ENCODE results near the gene SCARB1.

Gene SCARB1

DNA sequence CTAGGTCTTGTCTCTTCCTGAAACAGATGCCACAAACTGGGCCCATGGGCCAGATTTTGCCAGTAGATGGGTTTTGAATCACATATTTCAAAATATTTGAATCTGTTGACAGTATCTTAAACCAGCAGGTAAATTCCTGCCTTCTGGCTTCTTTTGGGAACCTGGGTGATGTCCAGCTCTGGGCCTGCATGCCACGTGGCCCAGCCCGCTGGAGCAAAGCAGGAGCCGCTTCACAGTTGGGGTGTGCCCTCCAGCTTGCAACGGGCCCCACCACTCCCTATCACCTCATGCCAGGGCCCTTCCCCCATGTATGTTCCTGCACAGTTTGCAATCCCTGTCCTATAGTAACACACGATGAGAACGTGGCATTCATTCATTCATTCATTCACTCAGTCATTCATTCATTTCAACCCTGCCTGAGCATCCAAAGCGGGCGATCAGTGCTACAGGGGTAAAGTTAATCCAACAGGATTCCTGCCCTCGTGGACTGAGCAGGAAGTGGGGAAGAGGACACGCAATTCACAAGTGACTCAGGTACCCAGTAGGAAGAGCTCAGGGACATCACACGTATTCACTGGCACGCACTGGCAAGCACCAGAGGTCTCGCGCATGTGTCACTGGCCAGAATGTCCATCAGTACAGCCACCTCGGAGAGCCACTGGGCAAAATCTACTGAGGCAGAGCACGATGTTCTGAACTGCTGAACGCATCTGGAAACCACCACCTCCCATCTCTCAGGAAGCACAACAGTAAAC lies 27.8 kb downstream of the SCARB1 start:
- Histone ChIP-seq H3K36me3 (ENCODE audit: insufficient read depth, low read length) (peaks cover 7% of the 10 kb centered on the region; the same call in 1 of the 2 replicates), H3K4me3 (no peak overlapping the region), H3K9ac (ENCODE audit: insufficient read length) (no peak overlapping the region), H3K9me3 (ENCODE audit: low read depth, low read length) (no peaks in the 10 kb centered on the region), H3K27ac (no peak overlapping the region)
- no peak for DNase-seq (ENCODE audit: low read depth, low spot score)
- TF ChIP-seq POLR2AphosphoS5 (IDR thresholded peaks at IDR 0.05; ENCODE audit: borderline replicate concordance, low read depth, low read length) = no peak
- TF ChIP-seq EZH2 (IDR thresholded peaks at IDR 0.05) = no peak
- no peak for TF ChIP-seq FOXP2 (optimal IDR thresholded peaks at IDR 0.05; ENCODE audit: control extremely low read depth, extremely low read length, insufficient read depth)

DNA sequence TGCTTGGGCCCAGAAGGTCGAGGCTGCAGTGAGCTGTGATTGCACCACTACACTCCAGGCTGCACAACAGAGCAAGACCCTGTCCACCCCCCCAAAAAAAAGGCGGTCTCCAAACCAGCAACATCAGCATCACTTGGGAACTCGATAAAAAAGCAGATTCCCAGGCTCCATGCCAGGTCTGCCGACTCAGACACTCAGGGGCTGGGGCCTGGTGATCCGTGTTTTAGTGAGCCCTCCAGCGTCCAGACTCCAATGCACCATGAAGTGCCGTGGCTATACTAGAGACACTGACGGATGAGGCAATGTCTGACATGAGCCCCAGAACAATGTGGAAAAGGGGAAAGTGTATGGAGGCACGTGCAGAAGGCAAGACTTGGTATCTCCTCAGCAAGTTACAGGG lies 28.8 kb downstream of the SCARB1 start:
- Histone ChIP-seq H3K27ac (no peak overlapping the region), H3K9me3 (ENCODE audit: low read depth, low read length) (no peaks in the 10 kb centered on the region), H3K4me3 (no peak overlapping the region), H3K36me3 (ENCODE audit: insufficient read depth, low read length) (peaks cover 7% of the 10 kb centered on the region; the same call in 1 of the 2 replicates), H3K9ac (ENCODE audit: insufficient read length) (no peak overlapping the region)
- DNase-seq (ENCODE audit: low read depth, low spot score) = no peak
- TF ChIP-seq POLR2AphosphoS5 (IDR thresholded peaks at IDR 0.05; ENCODE audit: borderline replicate concordance, low read depth, low read length) (no peak), FOXP2 (optimal IDR thresholded peaks at IDR 0.05; ENCODE audit: control extremely low read depth, extremely low read length, insufficient read depth) (no peak), EZH2 (IDR thresholded peaks at IDR 0.05) (no peak)

- Histone ChIP-seq H3K9ac (ENCODE audit: insufficient read length) (no peak overlapping the region), H3K9me3 (ENCODE audit: low read depth, low read length) (no peaks in the 10 kb centered on the region), H3K4me3 (no peak overlapping the region), H3K36me3 (ENCODE audit: insufficient read depth, low read length) (peaks cover 7% of the 10 kb centered on the region; the same call in 1 of the 2 replicates), H3K27ac (no peak overlapping the region)
- TF ChIP-seq EZH2 (IDR thresholded peaks at IDR 0.05) (no peak), POLR2AphosphoS5 (IDR thresholded peaks at IDR 0.05; ENCODE audit: borderline replicate concordance, low read depth, low read length) (no peak), FOXP2 (optimal IDR thresholded peaks at IDR 0.05; ENCODE audit: control extremely low read depth, extremely low read length, insufficient read depth) (no peak)
- DNase-seq (ENCODE audit: low read depth, low spot score) = no peak
Measured at GRCh38 chr12:124833693-124834122, 30.0 kb downstream of the SCARB1 start.

- Histone ChIP-seq H3K9me3 (ENCODE audit: low read depth, low read length) (no peaks in the 10 kb centered on the region), H3K9ac (ENCODE audit: insufficient read length) (no peak overlapping the region), H3K4me3 (no peak overlapping the region), H3K27ac (no peak overlapping the region), H3K36me3 (ENCODE audit: insufficient read depth, low read length) (peaks cover 7% of the 10 kb centered on the region; the same call in 1 of the 2 replicates)
- no peak for TF ChIP-seq FOXP2 (optimal IDR thresholded peaks at IDR 0.05; ENCODE audit: control extremely low read depth, extremely low read length, insufficient read depth)
- DNase-seq (ENCODE audit: low read depth, low spot score) = no peak
Measured at GRCh38 chr12:124832856-124833255, 30.8 kb downstream of the SCARB1 start.

- H3K4me3 ChIP-seq = no peak overlapping the region
- no peaks in the 10 kb centered on the region for H3K9me3 ChIP-seq (ENCODE audit: low read depth, low read length)
- H3K9ac ChIP-seq (ENCODE audit: insufficient read length) = no peak overlapping the region
- DNase-seq (ENCODE audit: low read depth, low spot score) = no peak
- peaks cover 7% of the 10 kb centered on the region; the same call in 1 of the 2 replicates for H3K36me3 ChIP-seq (ENCODE audit: insufficient read depth, low read length)
- H3K27ac ChIP-seq = no peak overlapping the region
- TF ChIP-seq EZH2 (IDR thresholded peaks at IDR 0.05) = no peak
- no peak for TF ChIP-seq POLR2AphosphoS5 (IDR thresholded peaks at IDR 0.05; ENCODE audit: borderline replicate concordance, low read depth, low read length)
- no peak for TF ChIP-seq FOXP2 (optimal IDR thresholded peaks at IDR 0.05; ENCODE audit: control extremely low read depth, extremely low read length, insufficient read depth)
Measured at GRCh38 chr12:124831590-124831989, 32.1 kb downstream of the SCARB1 start.

DNA sequence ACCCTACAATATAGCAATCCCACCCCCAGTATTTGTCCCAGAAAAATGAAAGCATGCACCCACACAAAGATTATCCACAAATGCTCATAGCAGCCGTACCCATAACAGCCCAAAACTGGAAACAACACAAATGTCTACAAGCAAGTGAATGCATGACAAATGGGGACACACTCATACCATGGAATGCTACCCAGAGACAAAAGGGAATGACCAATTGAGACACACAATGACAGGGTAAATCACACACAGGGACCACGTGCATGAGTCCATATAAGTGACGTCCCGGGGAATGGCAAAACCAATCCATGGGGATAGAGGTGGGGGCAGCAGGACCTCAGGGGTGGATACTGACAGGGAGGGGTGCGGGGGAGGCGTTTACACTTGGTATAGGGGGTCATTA lies 33.4 kb downstream of the SCARB1 start:
- H3K36me3 ChIP-seq (ENCODE audit: insufficient read depth, low read length) = peaks cover 7% of the 10 kb centered on the region; the same call in 1 of the 2 replicates
- no peak overlapping the region for H3K9ac ChIP-seq (ENCODE audit: insufficient read length)
- H3K27ac ChIP-seq = no peak overlapping the region
- H3K9me3 ChIP-seq (ENCODE audit: low read depth, low read length) = no peaks in the 10 kb centered on the region
- TF ChIP-seq FOXP2 (optimal IDR thresholded peaks at IDR 0.05; ENCODE audit: control extremely low read depth, extremely low read length, insufficient read depth) = no peak
- no peak for TF ChIP-seq POLR2AphosphoS5 (IDR thresholded peaks at IDR 0.05; ENCODE audit: borderline replicate concordance, low read depth, low read length)
- no peak overlapping the region for H3K4me3 ChIP-seq
- DNase-seq (ENCODE audit: low read depth, low spot score) = no peak

DNA sequence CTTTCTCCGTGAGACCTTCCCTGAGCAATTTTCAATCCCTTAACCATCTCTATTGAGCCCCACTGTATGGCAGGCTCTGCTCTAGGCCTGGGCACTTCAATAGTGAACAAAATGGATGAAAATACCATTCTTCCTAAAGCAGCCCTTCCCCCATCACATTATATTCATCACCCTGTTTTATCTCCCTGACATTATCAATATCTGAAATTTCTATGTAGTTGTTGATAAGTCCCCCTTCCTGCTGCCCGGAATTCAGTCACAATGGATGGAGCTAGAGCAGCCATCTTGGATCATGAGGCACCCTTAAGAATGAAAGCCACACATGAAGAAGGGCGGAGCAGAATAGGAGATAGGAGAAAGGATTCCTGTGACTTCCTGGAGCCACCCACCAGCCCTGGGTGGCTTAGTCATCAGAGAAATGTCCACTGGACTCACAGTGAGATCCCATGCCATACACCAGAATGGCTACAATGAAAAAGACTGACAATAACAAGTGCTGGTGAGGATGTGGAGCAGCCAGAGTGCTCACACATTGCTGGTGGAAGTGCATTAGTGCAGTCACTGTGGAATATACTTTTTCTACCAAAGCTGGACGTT lies 33.9 kb downstream of the SCARB1 start:
- no peak overlapping the region for H3K27ac ChIP-seq
- H3K9ac ChIP-seq (ENCODE audit: insufficient read length) = no peak overlapping the region
- H3K9me3 ChIP-seq (ENCODE audit: low read depth, low read length) = no peaks in the 10 kb centered on the region
- no peak overlapping the region for H3K4me3 ChIP-seq
- no peak for DNase-seq (ENCODE audit: low read depth, low spot score)
- H3K36me3 ChIP-seq (ENCODE audit: insufficient read depth, low read length) = peaks cover 7% of the 10 kb centered on the region; the same call in 1 of the 2 replicates
- TF ChIP-seq FOXP2 (optimal IDR thresholded peaks at IDR 0.05; ENCODE audit: control extremely low read depth, extremely low read length, insufficient read depth) = no peak
- no peak for TF ChIP-seq EZH2 (IDR thresholded peaks at IDR 0.05)
- TF ChIP-seq POLR2AphosphoS5 (IDR thresholded peaks at IDR 0.05; ENCODE audit: borderline replicate concordance, low read depth, low read length) = no peak

DNA sequence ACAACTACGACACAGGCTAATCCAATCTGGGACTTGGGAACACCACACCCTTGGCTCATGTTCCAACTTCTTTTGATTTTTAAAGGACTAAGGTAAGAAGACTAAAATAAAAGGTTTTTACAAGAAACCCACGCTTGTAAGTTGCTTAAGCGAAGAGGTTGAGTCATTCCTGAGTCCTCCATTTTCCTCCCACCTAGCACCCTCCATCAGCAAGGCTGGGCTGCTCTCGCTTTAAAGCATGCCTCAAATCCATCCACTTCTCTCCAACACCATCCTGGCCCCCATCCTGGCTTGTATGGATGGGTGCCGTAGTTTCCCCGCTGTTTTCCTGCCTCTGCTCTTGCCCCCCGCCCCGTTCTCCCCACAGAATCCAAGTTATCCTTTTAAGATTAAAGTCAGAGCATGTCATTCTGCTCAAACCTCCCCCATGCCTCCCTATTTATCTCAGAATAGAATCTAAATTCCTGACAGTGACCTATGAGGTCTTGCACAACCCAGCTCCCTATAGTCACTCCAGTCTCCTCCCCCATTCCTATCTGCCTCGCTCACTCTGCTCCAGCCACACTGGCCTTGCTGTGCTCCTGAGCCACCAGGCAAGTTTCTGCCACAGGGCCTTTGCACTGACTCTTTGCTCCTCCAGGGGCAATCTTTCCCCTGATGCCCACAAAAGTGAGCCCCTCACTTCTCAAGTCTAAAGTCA lies 34.5 kb downstream of the SCARB1 start:
- peaks cover 7% of the 10 kb centered on the region; the same call in 1 of the 2 replicates for H3K36me3 ChIP-seq (ENCODE audit: insufficient read depth, low read length)
- TF ChIP-seq FOXP2 (optimal IDR thresholded peaks at IDR 0.05; ENCODE audit: control extremely low read depth, extremely low read length, insufficient read depth) (no peak), POLR2AphosphoS5 (IDR thresholded peaks at IDR 0.05; ENCODE audit: borderline replicate concordance, low read depth, low read length) (no peak), EZH2 (IDR thresholded peaks at IDR 0.05) (no peak)
- no peak overlapping the region for H3K4me3 ChIP-seq
- no peak overlapping the region for H3K27ac ChIP-seq
- H3K9me3 ChIP-seq (ENCODE audit: low read depth, low read length) = no peaks in the 10 kb centered on the region
- no peak overlapping the region for H3K9ac ChIP-seq (ENCODE audit: insufficient read length)
- no peak for DNase-seq (ENCODE audit: low read depth, low spot score)

Data from SK-N-MC (cell line).